MM.1S (cell line): ENCODE measurements around the gene OGG1.
A peak's percentile ranks its signal among the peaks of the same experiment; 100 is the strongest.

Source experiments
- DNase-seq: peaks from one replicate; pipeline ENCODE4 v3.0.0-alpha.2; 2015
- H2AFZ ChIP-seq: fragments of 300-600 bp; sonication (generic); 2 replicates; pipeline ENCODE4 v1.6.0; 2016; ENCODE audit warnings: antibody characterized with exemption, low read length
- H3F3A ChIP-seq: fragments of 300-600 bp; sonication (generic); 2 replicates; pipeline ENCODE4 v1.6.1; 2016; ENCODE audit warnings: mild to moderate bottlenecking, antibody characterized with exemption, low read length, moderate library complexity, mixed read lengths; ENCODE audit not compliant: insufficient read depth
- H3K27ac ChIP-seq: fragments of 300-600 bp; sonication (generic); 2 replicates; pipeline ENCODE4 v1.5.1; 2016; ENCODE audit warnings: mild to moderate bottlenecking, low read length
- H3K27me3 ChIP-seq: fragments of 300-600 bp; sonication (generic); replicated peaks from 2 replicates; pipeline ENCODE4 v1.6.0; 2016; ENCODE audit warnings: low read length; ENCODE audit not compliant: insufficient read depth
- H3K36me3 ChIP-seq: fragments of 300-600 bp; sonication (generic); replicated peaks from 2 replicates; pipeline ENCODE4 v1.6.1; 2016; ENCODE audit warnings: mild to moderate bottlenecking, low read length, mixed read lengths; ENCODE audit not compliant: insufficient read depth
- H3K4me1 ChIP-seq: fragments of 300-600 bp; sonication (generic); 2 replicates; pipeline ENCODE4 v1.6.1; 2016; ENCODE audit warnings: low read length, mixed read lengths
- H3K4me2 ChIP-seq: fragments of 300-600 bp; sonication (generic); 2 replicates; pipeline ENCODE4 v1.6.0; 2016; ENCODE audit warnings: low read depth, low read length
- H3K4me3 ChIP-seq: fragments of 300-600 bp; sonication (generic); 2 replicates; pipeline ENCODE4 v1.5.1; 2016; ENCODE audit warnings: low read length, mixed read lengths
- H3K79me2 ChIP-seq: fragments of 300-600 bp; sonication (generic); 2 replicates; pipeline ENCODE4 v1.6.1; 2016; ENCODE audit warnings: mixed run types, low read length, mixed read lengths
- H3K9ac ChIP-seq: fragments of 300-600 bp; sonication (generic); 2 replicates; pipeline ENCODE4 v1.6.1; 2016; ENCODE audit warnings: low read length, mixed read lengths
- H3K9me2 ChIP-seq: fragments of 300-600 bp; sonication (generic); replicated peaks from 2 replicates; pipeline ENCODE4 v1.6.1; 2016; ENCODE audit warnings: mild to moderate bottlenecking, low read length, mixed read lengths; ENCODE audit not compliant: insufficient read depth
- H3K9me3 ChIP-seq: fragments of 300-600 bp; sonication (generic); replicated peaks from 2 replicates; pipeline ENCODE4 v1.6.1; 2016; ENCODE audit warnings: mild to moderate bottlenecking, low read length, mixed read lengths; ENCODE audit not compliant: insufficient read depth
- H4K20me1 ChIP-seq: fragments of 300-600 bp; sonication (generic); 2 replicates; pipeline ENCODE4 v1.6.1; 2016; ENCODE audit warnings: mild to moderate bottlenecking, low read length, moderate library complexity, mixed read lengths; ENCODE audit not compliant: insufficient read depth
- CTCF ChIP-seq: fragments of 300-600 bp; sonication (generic); IDR thresholded peaks from 2 replicates; pipeline ENCODE4 v1.5.1; 2016; ENCODE audit warnings: antibody characterized with exemption, low read length, mixed read lengths
- EZH2 ChIP-seq: fragments of 300-600 bp; sonication (generic); optimal IDR thresholded peaks from 2 replicates; pipeline ENCODE3; 2017; ENCODE audit warnings: low read depth, mild to moderate bottlenecking, antibody characterized with exemption, low read length, mixed read lengths
- EZH2phosphoT487 ChIP-seq: fragments of 300-600 bp; sonication (generic); IDR thresholded peaks from 2 replicates; pipeline ENCODE4 v1.6.1; 2018; ENCODE audit warnings: antibody characterized with exemption, low read length

Gene OGG1

GRCh38 chr3:9749645-9750555 is at the start of gene OGG1:
TSS of gene OGG1 (plus strand) at chr3:9749952. CDS start at chr3:9750287, 335 bp downstream.
- peaks cover 6% of the 10 kb centered on the region for H3K4me1 ChIP-seq
- peak; percentile 99 for DNase-seq
- peaks cover 18% of the 10 kb centered on the region for H3F3A ChIP-seq
- peak within 1 kb of the TSS; percentile 83 for H3K27ac ChIP-seq
- no peaks in the 10 kb centered on the region for H3K27me3 ChIP-seq
- peak within 1 kb of the TSS; percentile 99 for H2AFZ ChIP-seq
- peak within 1 kb of the TSS; percentile 77 for H3K9ac ChIP-seq
- peak within 1 kb of the TSS; percentile 99 for H3K4me2 ChIP-seq
- no peaks in the 10 kb centered on the region for H4K20me1 ChIP-seq
- peaks cover 20% of the 10 kb centered on the region for H3K79me2 ChIP-seq
- peak within 1 kb of the TSS; percentile 96 for H3K4me3 ChIP-seq
- H3K9me2 ChIP-seq: no peaks in the 10 kb centered on the region
- TF ChIP-seq CTCF (no peak; the same call in 1 of the 2 replicates), EZH2phosphoT487 (no peak), EZH2 (no peak)
- no peaks in the 10 kb centered on the region for H3K9me3 ChIP-seq
- H3K36me3 ChIP-seq: peaks cover 3% of the 10 kb centered on the region

- Histone ChIP-seq H4K20me1 (no peaks in the 10 kb centered on the region), H3K4me3 (no peak overlapping the region), H3K79me2 (no peaks in the 10 kb centered on the region), H3K36me3 (no peaks in the 10 kb centered on the region; the same call in 1 of the 2 replicates), H3K27me3 (no peaks in the 10 kb centered on the region), H2AFZ (no peak overlapping the region), H3K4me1 (no peaks in the 10 kb centered on the region), H3K9ac (no peak overlapping the region), H3K9me3 (no peaks in the 10 kb centered on the region), H3K4me2 (no peak overlapping the region), H3F3A (no peaks in the 10 kb centered on the region), H3K9me2 (no peaks in the 10 kb centered on the region), H3K27ac (no peak overlapping the region)
- no peak for TF ChIP-seq CTCF
- TF ChIP-seq EZH2: no peak
- no peak for TF ChIP-seq EZH2phosphoT487
- DNase-seq: no peak
These were observed 49.2 kb upstream of the OGG1 start for GRCh38 chr3:9700536-9700935.

GRCh38 chr3:9701006-9701405 is 48.7 kb upstream of the OGG1 start:
- Histone ChIP-seq H2AFZ (no peak overlapping the region), H3F3A (no peaks in the 10 kb centered on the region), H3K4me3 (no peak overlapping the region), H3K79me2 (no peaks in the 10 kb centered on the region), H3K27ac (no peak overlapping the region), H3K9me3 (no peaks in the 10 kb centered on the region), H3K4me2 (no peak overlapping the region), H3K4me1 (no peaks in the 10 kb centered on the region), H3K27me3 (no peaks in the 10 kb centered on the region), H3K36me3 (no peaks in the 10 kb centered on the region; the same call in 1 of the 2 replicates), H4K20me1 (no peaks in the 10 kb centered on the region), H3K9ac (no peak overlapping the region), H3K9me2 (no peaks in the 10 kb centered on the region)
- no peak for DNase-seq
- no peak for TF ChIP-seq EZH2

GRCh38 chr3:9701711-9702110 is 48.0 kb upstream of the OGG1 start:
- no peak overlapping the region for H3K27ac ChIP-seq
- TF ChIP-seq EZH2 (no peak), EZH2phosphoT487 (no peak), CTCF (no peak)
- no peaks in the 10 kb centered on the region for H3K9me3 ChIP-seq

More at GRCh38 chr3:9701711-9702110, 48.0 kb upstream of the OGG1 start:
- H3K4me3 ChIP-seq: no peak overlapping the region
- no peak for DNase-seq
- H3K27me3 ChIP-seq: no peaks in the 10 kb centered on the region
- no peaks in the 10 kb centered on the region for H3K4me1 ChIP-seq
- H3K36me3 ChIP-seq: no peaks in the 10 kb centered on the region; the same call in 1 of the 2 replicates
- no peaks in the 10 kb centered on the region for H4K20me1 ChIP-seq
- H3F3A ChIP-seq: no peaks in the 10 kb centered on the region
- no peak overlapping the region for H3K4me2 ChIP-seq
- H2AFZ ChIP-seq: no peak overlapping the region
- H3K79me2 ChIP-seq: no peaks in the 10 kb centered on the region
- no peaks in the 10 kb centered on the region for H3K9me2 ChIP-seq
- no peak overlapping the region for H3K9ac ChIP-seq
